ENCODE results near the gene PPP2R2D.

GRCh38 chr10:131959841-131960240 lies 59.0 kb downstream of the PPP2R2D start:
- no peak for TF ChIP-seq REST (IDR thresholded peaks at IDR 0.05; ENCODE audit: low read depth, low read length)
- no peak for TF ChIP-seq CTCF (IDR thresholded peaks at IDR 0.05)
- TF ChIP-seq USF1 (IDR thresholded peaks at IDR 0.05; ENCODE audit: borderline replicate concordance, low read depth): no peak
- TF ChIP-seq TAF1 (IDR thresholded peaks at IDR 0.05; ENCODE audit: borderline replicate concordance, low read depth, low read length): no peak
- TF ChIP-seq RAD21 (IDR thresholded peaks at IDR 0.05; ENCODE audit: low read length): no peak
- TF ChIP-seq EP300 (IDR thresholded peaks at IDR 0.05; ENCODE audit: borderline replicate concordance in 1 of 2, low read depth in 1 of 2, low read length in 1 of 2): no peak

Measured in SK-N-SH (cell line).